Trophoblast cell (in vitro differentiated cells and primary cell): ENCODE data around the gene RIN1.

Experiments used
- DNase-seq, 2 donors: peaks; one replicate each; pipeline ENCODE4 v3.0.0-alpha.2; 2016
- H2AFZ ChIP-seq: 2 replicates; pipeline ENCODE4 v1.6.1; 2013; ENCODE audit warnings: low read length, moderate library complexity, mild to moderate bottlenecking; ENCODE audit not compliant: insufficient read depth, poor library complexity
- H2AK5ac ChIP-seq: 2 replicates; pipeline ENCODE4 v1.6.1; 2013; ENCODE audit warnings: mild to moderate bottlenecking, low read length
- H2BK120ac ChIP-seq: 2 replicates; pipeline ENCODE4 v1.6.1; 2013; ENCODE audit warnings: low read length, mild to moderate bottlenecking, moderate library complexity; ENCODE audit not compliant: insufficient read depth, poor library complexity
- H2BK12ac ChIP-seq: 2 replicates; pipeline ENCODE4 v1.6.1; 2013; ENCODE audit warnings: mild to moderate bottlenecking, low read length, moderate library complexity
- H2BK5ac ChIP-seq: 2 replicates; pipeline ENCODE4 v1.6.1; 2013; ENCODE audit warnings: low read length, low read depth, moderate library complexity, mild to moderate bottlenecking; ENCODE audit not compliant: poor library complexity
- H3K14ac ChIP-seq: 2 replicates; pipeline ENCODE4 v1.6.1; 2013; ENCODE audit warnings: mild to moderate bottlenecking, low read length
- H3K18ac ChIP-seq: 2 replicates; pipeline ENCODE4 v1.6.1; 2013; ENCODE audit warnings: mild to moderate bottlenecking, low read length
- H3K23ac ChIP-seq: 2 replicates; pipeline ENCODE4 v1.6.1; 2013; ENCODE audit warnings: low read length
- H3K27ac ChIP-seq: 2 replicates; pipeline ENCODE4 v1.5.1; 2013; ENCODE audit warnings: low read depth, mild to moderate bottlenecking, inconsistent platforms, low read length, moderate library complexity
- H3K27me3 ChIP-seq: 2 replicates; pipeline ENCODE4 v1.6.1; 2013; ENCODE audit warnings: inconsistent platforms, mild to moderate bottlenecking, low read length, moderate library complexity; ENCODE audit not compliant: insufficient read depth
- H3K36me3 ChIP-seq, 2 experiments: 1 replicate in 1 of 2; 2 replicates in 1 of 2; pipeline ENCODE4 v1.6.1; 2013; ENCODE audit warnings: low read length in 2 of 2, mild to moderate bottlenecking in 2 of 2, moderate library complexity in 1 of 2; ENCODE audit not compliant: insufficient read depth in 2 of 2, control insufficient read depth in 1 of 2
- H3K4ac ChIP-seq: 2 replicates; pipeline ENCODE4 v1.6.1; 2013; ENCODE audit warnings: low read depth, mild to moderate bottlenecking, low read length, moderate library complexity
- H3K4me1 ChIP-seq, 2 experiments: 1 replicate in 1 of 2; 2 replicates in 1 of 2; pipeline ENCODE4 v1.6.1; 2013; ENCODE audit warnings: low read length in 2 of 2, mild to moderate bottlenecking in 2 of 2, moderate library complexity in 1 of 2; ENCODE audit not compliant: insufficient read depth in 2 of 2, control insufficient read depth in 1 of 2
- H3K4me2 ChIP-seq: 2 replicates; pipeline ENCODE4 v1.6.1; 2013; ENCODE audit warnings: inconsistent platforms, mild to moderate bottlenecking, low read length, moderate library complexity
- H3K4me3 ChIP-seq: 2 replicates; pipeline ENCODE4 v1.5.1; 2013; ENCODE audit warnings: mild to moderate bottlenecking, low read depth, low read length, inconsistent platforms
- H3K79me1 ChIP-seq: one replicate; pipeline ENCODE4 v1.6.1; 2013; ENCODE audit warnings: low read length
- H3K79me2 ChIP-seq: 2 replicates; pipeline ENCODE4 v1.6.1; 2013; ENCODE audit warnings: low read length, mild to moderate bottlenecking; ENCODE audit not compliant: control insufficient read depth, insufficient read depth, poor library complexity
- H3K9ac ChIP-seq: 2 replicates; pipeline ENCODE4 v1.6.1; 2013; ENCODE audit warnings: mild to moderate bottlenecking, low read length
- H3K9me3 ChIP-seq: 2 replicates; pipeline ENCODE4 v1.6.1; 2013; ENCODE audit warnings: low read depth, mild to moderate bottlenecking, control low read depth, inconsistent platforms, low read length; ENCODE audit not compliant: insufficient read depth
- H4K12ac ChIP-seq: 2 replicates; pipeline ENCODE4 v1.6.1; 2013; ENCODE audit warnings: low read depth, mild to moderate bottlenecking, low read length, moderate library complexity
- H4K8ac ChIP-seq: 2 replicates; pipeline ENCODE4 v1.6.1; 2013; ENCODE audit warnings: low read depth, mild to moderate bottlenecking, low read length, moderate library complexity
- H4K91ac ChIP-seq: one replicate; pipeline ENCODE4 v1.6.1; 2013; ENCODE audit warnings: low read depth, mild to moderate bottlenecking, low read length, moderate library complexity
- WGBS: extraction: QIAGEN DNeasy Blood & Tissue Kit; methylation state at CpG from one replicate; pipeline ENCODE4 v1.1.7; 2013; ENCODE audit warnings: missing lambda C conversion rate; ENCODE audit not compliant: insufficient read length, insufficient coverage; ENCODE audit errors: extremely low coverage; 5-methylcytosine and 5-hydroxymethylcytosine counted together

Gene RIN1

GRCh38 chr11:66335531-66336233, 552 bp downstream of the RIN1 start:
- peak in 1 of 2 donors; percentile 26 for DNase-seq
- Histone ChIP-seq H3K23ac (no peak overlapping the region), H3K36me3 (peaks cover 33 to 43% of the 10 kb centered on the region in 2 experiments), H3K9me3 (no peaks in the 10 kb centered on the region), H3K27ac (peak overlapping the region; percentile 52), H2AFZ (peak overlapping the region; percentile 6), H2BK12ac (peak overlapping the region; percentile 58), H2BK5ac (peak overlapping the region; percentile 55), H3K4me1 (peaks cover 13 to 15% of the 10 kb centered on the region in 2 experiments), H2AK5ac (peak overlapping the region; percentile 60), H3K79me2 (peaks cover 4% of the 10 kb centered on the region), H3K27me3 (no peaks in the 10 kb centered on the region), H4K91ac (peak overlapping the region; percentile 71), H4K12ac (peak overlapping the region; percentile 39), H3K4me3 (peak overlapping the region; percentile 60), H3K4me2 (peak overlapping the region; percentile 84), H3K79me1 (peaks cover 7% of the 10 kb centered on the region), H3K4ac (peak overlapping the region; percentile 30), H3K14ac (peak overlapping the region; percentile 92), H3K18ac (peak overlapping the region; percentile 83), H3K9ac (no peak overlapping the region), H2BK120ac (peak overlapping the region; percentile 49), H4K8ac (peak overlapping the region; percentile 61)
- no CpG with 5 or more reads among the region's 35 CpGs for WGBS

GRCh38 chr11:66334605-66335442, 1.4 kb downstream of the RIN1 start:
- H3K27ac ChIP-seq, result no peak overlapping the region
- no peak overlapping the region for H2BK5ac ChIP-seq
- H4K8ac ChIP-seq, result no peak overlapping the region
- peak overlapping the region; percentile 11 for H2AK5ac ChIP-seq
- H3K36me3 ChIP-seq, result peaks cover 25 to 34% of the 10 kb centered on the region in 2 experiments
- WGBS, result no CpG with 5 or more reads among the region's 42 CpGs
- no peak for DNase-seq
- H3K4me1 ChIP-seq, result peaks cover 13 to 15% of the 10 kb centered on the region in 2 experiments
- no peak overlapping the region for H2BK120ac ChIP-seq
- H3K79me1 ChIP-seq, result peaks cover 7% of the 10 kb centered on the region
- H3K4ac ChIP-seq, result no peak overlapping the region
- H3K27me3 ChIP-seq, result no peaks in the 10 kb centered on the region
- no peak overlapping the region for H3K23ac ChIP-seq
- H3K79me2 ChIP-seq, result peaks cover 4% of the 10 kb centered on the region
- H3K4me2 ChIP-seq, result peak overlapping the region; percentile 84
- H2AFZ ChIP-seq, result no peak overlapping the region
- no peaks in the 10 kb centered on the region for H3K9me3 ChIP-seq
- no peak overlapping the region for H3K9ac ChIP-seq
- H3K18ac ChIP-seq, result no peak overlapping the region
- no peak overlapping the region for H4K12ac ChIP-seq
- no peak overlapping the region for H3K4me3 ChIP-seq
- H2BK12ac ChIP-seq, result peak overlapping the region; percentile 25
- no peak overlapping the region for H3K14ac ChIP-seq
- H4K91ac ChIP-seq, result no peak overlapping the region

- Histone ChIP-seq H3K18ac (no peak overlapping the region), H2AFZ (no peak overlapping the region), H2BK120ac (no peak overlapping the region), H4K12ac (no peak overlapping the region), H3K4me1 (peaks cover 13 to 15% of the 10 kb centered on the region in 2 experiments), H3K36me3 (peaks cover 18 to 31% of the 10 kb centered on the region in 2 experiments), H3K9ac (no peak overlapping the region), H2BK5ac (no peak overlapping the region), H4K8ac (no peak overlapping the region), H3K9me3 (no peaks in the 10 kb centered on the region), H3K79me1 (peaks cover 7% of the 10 kb centered on the region), H2BK12ac (no peak overlapping the region), H3K4me3 (no peak overlapping the region), H3K79me2 (peaks cover 4% of the 10 kb centered on the region), H3K27me3 (no peaks in the 10 kb centered on the region), H2AK5ac (no peak overlapping the region), H3K4ac (no peak overlapping the region), H3K14ac (no peak overlapping the region), H3K4me2 (no peak overlapping the region), H3K23ac (no peak overlapping the region), H4K91ac (no peak overlapping the region), H3K27ac (no peak overlapping the region)
- DNase-seq, result no peak
- WGBS, result no CpG with 5 or more reads among the region's 29 CpGs
These were observed 2.2 kb downstream of the RIN1 start for GRCh38 chr11:66333896-66334604.

- Histone ChIP-seq H2AK5ac (no peak overlapping the region), H3K4me3 (no peak overlapping the region), H3K4me1 (peaks cover 17 to 18% of the 10 kb centered on the region in 2 experiments), H3K14ac (no peak overlapping the region), H3K4me2 (no peak overlapping the region), H4K8ac (no peak overlapping the region), H3K36me3 (peaks cover 11 to 24% of the 10 kb centered on the region in 2 experiments), H3K27ac (no peak overlapping the region), H3K4ac (no peak overlapping the region), H3K9me3 (no peaks in the 10 kb centered on the region), H2BK5ac (no peak overlapping the region), H2AFZ (no peak overlapping the region), H3K23ac (no peak overlapping the region), H4K91ac (no peak overlapping the region), H4K12ac (no peak overlapping the region), H3K79me1 (peaks cover 7% of the 10 kb centered on the region), H3K79me2 (peaks cover 4% of the 10 kb centered on the region), H3K18ac (no peak overlapping the region), H3K27me3 (no peaks in the 10 kb centered on the region), H2BK12ac (no peak overlapping the region), H3K9ac (no peak overlapping the region), H2BK120ac (no peak overlapping the region)
- no CpG with 5 or more reads among the region's 19 CpGs for WGBS
- DNase-seq, result no peak
These were observed 2.9 kb downstream of the RIN1 start for GRCh38 chr11:66333220-66333877.
